ENCODE measurements around the gene WASF1.

The WASF1 gene

DNA sequence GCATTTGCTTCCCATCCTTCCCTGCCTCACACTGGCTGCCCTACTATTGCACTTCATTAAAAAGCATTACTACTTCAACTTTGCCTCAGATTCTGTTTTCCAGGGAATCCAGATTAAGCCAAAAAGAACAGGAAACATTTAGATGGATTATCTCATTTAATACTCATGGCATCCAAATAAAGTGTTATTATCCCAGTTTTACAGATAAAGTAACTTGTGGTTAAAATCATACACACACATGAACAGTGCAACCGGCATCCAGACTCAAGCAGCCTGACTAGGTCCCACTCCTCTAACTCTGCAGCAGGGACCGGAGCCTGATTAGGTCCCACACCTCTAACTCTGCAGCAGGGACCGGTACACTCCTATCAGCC, 129.0 kb downstream of the WASF1 start:
- H3K9ac ChIP-seq (ENCODE audit: low read depth, low read length, poor library complexity) = no peak overlapping the region
- no peak overlapping the region for H3K4me2 ChIP-seq (ENCODE audit: insufficient read depth, low read length, poor library complexity, severe bottlenecking)
- no peak overlapping the region for H3K23ac ChIP-seq (ENCODE audit: low read depth, low read length, poor library complexity)
- WGBS, 2 donors (ENCODE audit: extremely low coverage in 2 of 2, insufficient read length in 2 of 2, insufficient replicate concordance in 1 of 2) = no CpG with 5 or more reads among the region's 3 CpGs
- H2BK120ac ChIP-seq (ENCODE audit: low read depth, low read length) = no peak overlapping the region
- no peak overlapping the region for H2BK15ac ChIP-seq (ENCODE audit: low read length)
- no peaks in the 10 kb centered on the region for H3K9me3 ChIP-seq (replicated peaks in 1 of 2; ENCODE audit: control insufficient read depth in 2 of 2, insufficient read depth in 1 of 2, low read depth in 1 of 2, low read length in 2 of 2)
- H2BK5ac ChIP-seq (ENCODE audit: low read length) = no peak overlapping the region
- H2AK5ac ChIP-seq (ENCODE audit: low read depth, low read length) = no peak overlapping the region
- no peak overlapping the region for H3K14ac ChIP-seq (ENCODE audit: low read length)
- H3K27me3 ChIP-seq (ENCODE audit: control insufficient read depth in 3 of 3, insufficient read depth in 3 of 3, low read depth in 1 of 3, low read length in 3 of 3) = peaks cover 0 to 13% (median 2%) of the 10 kb centered on the region in 3 experiments
- no peak overlapping the region for H3K18ac ChIP-seq (ENCODE audit: low read length)
- H4K8ac ChIP-seq (ENCODE audit: low read depth, low read length) = no peak overlapping the region
- H3K4me3 ChIP-seq (ENCODE audit: low read length in 2 of 2) = no peak overlapping the region
- no peak overlapping the region for H2BK12ac ChIP-seq (ENCODE audit: low read length)
- H3K4ac ChIP-seq (ENCODE audit: low read length) = no peak overlapping the region
- H4K91ac ChIP-seq (ENCODE audit: low read depth, low read length, poor library complexity) = no peak overlapping the region
- no peak overlapping the region for H2AFZ ChIP-seq (ENCODE audit: low read length)
- H3K36me3 ChIP-seq (replicated peaks in 1 of 2; ENCODE audit: control insufficient read depth in 2 of 2, insufficient read depth in 2 of 2, low read length in 2 of 2) = no peaks in the 10 kb centered on the region
- H3K79me1 ChIP-seq (ENCODE audit: low read depth, low read length) = no peaks in the 10 kb centered on the region
- no peaks in the 10 kb centered on the region for H3K4me1 ChIP-seq (ENCODE audit: control insufficient read depth in 2 of 2, insufficient read depth in 1 of 2, low read depth in 1 of 2, low read length in 2 of 2)
- DNase-seq (ENCODE audit: low spot score) = no peak
- H3K27ac ChIP-seq (replicated peaks; ENCODE audit: low read length) = no peak overlapping the region
